SJSA1 (cell line): Measurements from ENCODE around the gene PIGS. TPM values are rescaled to one million over a fixed set of nuclear protein-coding genes. Genes with fewer than 3 reads are reported as not detected.
A peak's percentile ranks its signal among the peaks of the same experiment; 100 is the strongest.
"Not testable (repeated sequence)": the region's sequence is repeated elsewhere in the genome, so short reads cannot be mapped to it uniquely, and the experiment has no call there.

Source experiments
- DNase-seq, 2 experiments: peaks; one replicate each; pipeline ENCODE4 v3.0.0-alpha.2; 2015 to 2020; ENCODE audit warnings: low spot score in 2 of 2, low read depth in 1 of 2
- H3K27ac ChIP-seq: fragments of 250-450 bp; sonication (Bioruptor Pico); 2 replicates; pipeline ENCODE4 v1.5.1; 2020; ENCODE audit warnings: mild to moderate bottlenecking, moderate library complexity
- H3K27me3 ChIP-seq: fragments of 250-450 bp; sonication (Bioruptor Pico); replicated peaks from 2 replicates; pipeline ENCODE4 v1.5.1; 2020; ENCODE audit warnings: mild to moderate bottlenecking, moderate library complexity
- H3K36me3 ChIP-seq: fragments of 250-450 bp; sonication (Bioruptor Pico); 2 replicates; pipeline ENCODE4 v1.5.1; 2020; ENCODE audit warnings: mild to moderate bottlenecking
- H3K4me1 ChIP-seq: fragments of 250-450 bp; sonication (Bioruptor Pico); replicated peaks from 2 replicates; pipeline ENCODE4 v1.6.1; 2021; ENCODE audit warnings: mild to moderate bottlenecking
- H3K4me3 ChIP-seq: fragments of 250-450 bp; sonication (Bioruptor Pico); 2 replicates; pipeline ENCODE4 v1.5.1; 2020; ENCODE audit warnings: mild to moderate bottlenecking
- H3K9me3 ChIP-seq: fragments of 250-450 bp; sonication (Bioruptor Pico); replicated peaks from 2 replicates; pipeline ENCODE4 v1.5.1; 2020; ENCODE audit warnings: mild to moderate bottlenecking
- total RNA-seq: library from RNA; depleted of rRNA; stranded (reverse); fragments of >200 nt; shearing (Covaris generic); gene quantifications from 2 replicates; pipeline ENCODE4 v1.2.3, GENCODE V29; 2014

The PIGS gene
- total RNA-seq, 1 experiment from 2014 or later = 81.8 TPM

DNA sequence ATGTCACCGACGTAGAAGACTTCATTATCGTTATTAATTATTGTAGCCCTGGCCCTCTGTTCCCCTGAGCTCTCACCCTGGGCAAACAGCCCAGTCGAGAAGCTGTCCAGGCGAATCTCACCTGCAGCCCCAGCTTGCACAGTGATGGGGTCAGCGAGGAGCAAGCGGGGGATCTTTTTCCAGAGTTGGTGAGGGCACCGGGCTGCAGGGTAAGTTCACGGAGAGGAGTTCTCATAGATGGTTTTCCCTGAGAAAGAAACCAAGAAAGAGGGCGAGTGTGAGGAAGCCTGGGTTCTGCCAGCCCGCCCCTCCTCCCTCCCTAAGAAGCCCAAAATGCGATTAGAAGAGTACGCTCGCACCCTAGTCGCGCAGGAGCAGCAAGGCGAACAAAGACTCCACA is 27.1 kb upstream of the PIGS start:
- Histone ChIP-seq H3K9me3 (no peaks in the 10 kb centered on the region), H3K27me3 (no peaks in the 10 kb centered on the region), H3K36me3 (peaks cover 43% of the 10 kb centered on the region), H3K4me1 (peaks cover 16% of the 10 kb centered on the region), H3K27ac (peak overlapping the region; percentile 86), H3K4me3 (peak overlapping the region; percentile 56)
- DNase-seq = no peak

DNA sequence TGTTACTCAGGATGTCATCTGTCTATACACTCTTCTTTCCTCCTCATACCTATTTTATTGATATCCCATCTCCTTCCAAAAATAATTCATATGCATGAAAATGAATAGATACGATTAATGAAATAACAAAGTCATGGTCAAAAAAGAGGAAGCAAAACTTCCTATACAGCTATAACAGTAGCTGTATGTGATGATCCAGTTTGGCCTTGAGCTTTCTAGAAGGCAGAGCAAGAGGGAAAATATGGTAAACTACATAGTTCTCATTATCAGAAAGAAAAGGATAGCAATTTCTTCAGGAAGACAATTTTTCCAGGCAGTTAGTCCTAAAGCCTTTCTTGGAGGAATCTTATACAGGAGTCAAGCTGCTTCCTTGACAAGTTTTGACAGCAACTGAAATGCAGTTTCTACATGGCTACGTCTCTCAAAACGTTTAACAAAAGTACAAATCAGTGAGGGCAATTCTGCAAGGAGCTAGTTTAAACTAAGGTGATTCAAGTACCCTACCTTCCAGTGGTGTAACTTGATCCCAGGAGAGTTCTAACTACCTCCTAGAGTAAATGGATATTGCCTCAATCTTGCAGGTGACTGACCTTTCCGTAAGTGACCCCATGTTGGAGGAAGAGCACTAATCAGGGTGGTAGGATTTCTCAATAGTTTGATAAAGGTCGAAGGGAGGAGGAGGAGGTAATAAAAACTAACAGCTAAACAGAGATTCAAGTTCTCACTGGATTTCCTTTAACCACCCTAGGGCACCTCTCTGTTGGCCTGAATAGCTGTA is 26.5 kb upstream of the PIGS start:
- Histone ChIP-seq H3K27me3 (no peaks in the 10 kb centered on the region), H3K36me3 (peaks cover 49% of the 10 kb centered on the region), H3K9me3 (no peaks in the 10 kb centered on the region), H3K4me1 (peaks cover 16% of the 10 kb centered on the region), H3K4me3 (peak overlapping the region; percentile 56), H3K27ac (peak overlapping the region; percentile 86)
- DNase-seq = no peak

DNA sequence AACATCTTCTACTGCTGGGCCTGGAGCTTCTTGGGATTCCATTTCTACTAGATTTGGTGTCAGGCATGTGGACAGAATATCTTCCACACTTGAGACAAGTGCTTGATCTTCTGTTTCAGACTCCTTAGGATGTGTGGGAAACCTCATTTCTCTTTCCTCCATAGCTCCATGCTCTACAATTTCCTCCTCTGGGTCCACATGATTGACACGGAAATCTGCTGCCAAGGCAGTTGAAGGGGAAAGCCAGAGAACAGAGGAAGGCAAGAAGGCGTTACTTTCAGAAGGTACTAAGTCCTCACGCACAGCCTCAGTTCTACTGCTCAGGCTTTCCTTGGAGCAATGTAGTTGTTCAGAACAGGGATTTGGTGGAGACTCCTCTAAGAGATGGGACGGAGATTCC is 20.9 kb upstream of the PIGS start:
- H3K4me3 ChIP-seq = no peak overlapping the region
- no peaks in the 10 kb centered on the region for H3K4me1 ChIP-seq
- peaks cover 89% of the 10 kb centered on the region for H3K36me3 ChIP-seq
- DNase-seq = no peak
- no peaks in the 10 kb centered on the region for H3K27me3 ChIP-seq
- H3K9me3 ChIP-seq = no peaks in the 10 kb centered on the region
- no peak overlapping the region for H3K27ac ChIP-seq

DNA sequence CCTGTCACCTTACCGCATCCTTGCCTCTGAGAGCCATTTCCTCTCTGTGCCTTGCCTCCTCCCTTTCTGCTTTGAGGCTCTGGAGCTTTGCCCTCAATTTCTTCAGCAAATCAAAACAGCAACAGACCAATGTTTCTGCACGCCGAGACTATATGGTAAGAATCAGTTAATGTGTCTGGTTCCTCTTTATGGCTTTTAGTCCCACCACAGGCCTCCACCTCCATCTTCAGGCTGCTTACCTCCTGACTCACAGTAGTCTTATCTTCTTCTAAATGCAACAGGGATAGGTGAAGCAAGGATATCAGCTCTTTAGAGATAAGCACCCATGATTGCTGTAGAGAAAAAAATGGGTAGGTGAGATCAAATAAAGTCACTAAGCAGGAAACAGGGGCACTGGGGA is 14.5 kb upstream of the PIGS start:
- DNase-seq = no peak
- H3K4me3 ChIP-seq = no peak overlapping the region
- no peaks in the 10 kb centered on the region for H3K27me3 ChIP-seq
- no peaks in the 10 kb centered on the region for H3K9me3 ChIP-seq
- peaks cover 96% of the 10 kb centered on the region for H3K36me3 ChIP-seq
- no peaks in the 10 kb centered on the region for H3K4me1 ChIP-seq
- no peak overlapping the region for H3K27ac ChIP-seq

DNA sequence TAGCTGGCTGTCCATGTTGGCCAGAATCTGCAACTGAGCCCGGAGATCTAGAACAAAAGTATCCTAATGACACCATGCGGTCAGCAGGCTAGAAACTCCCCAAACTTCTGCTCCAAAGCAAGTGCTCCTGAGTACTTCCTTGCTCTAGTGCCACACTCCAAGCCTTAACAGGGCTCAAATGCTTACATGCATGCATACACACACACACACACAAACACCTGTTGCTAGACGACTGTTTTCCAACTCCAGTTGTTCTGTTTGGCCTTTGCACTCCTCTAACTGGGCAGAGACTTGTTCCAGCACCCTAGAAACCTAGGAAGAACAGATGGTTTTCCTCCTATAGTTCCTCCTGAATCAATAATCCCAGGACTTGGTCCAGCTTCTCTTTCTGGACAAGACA is 13.1 kb upstream of the PIGS start:
- no peak for DNase-seq
- Histone ChIP-seq H3K4me3 (no peak overlapping the region), H3K4me1 (no peaks in the 10 kb centered on the region), H3K27ac (no peak overlapping the region), H3K9me3 (no peaks in the 10 kb centered on the region), H3K36me3 (peaks cover 96% of the 10 kb centered on the region), H3K27me3 (no peaks in the 10 kb centered on the region)

DNA sequence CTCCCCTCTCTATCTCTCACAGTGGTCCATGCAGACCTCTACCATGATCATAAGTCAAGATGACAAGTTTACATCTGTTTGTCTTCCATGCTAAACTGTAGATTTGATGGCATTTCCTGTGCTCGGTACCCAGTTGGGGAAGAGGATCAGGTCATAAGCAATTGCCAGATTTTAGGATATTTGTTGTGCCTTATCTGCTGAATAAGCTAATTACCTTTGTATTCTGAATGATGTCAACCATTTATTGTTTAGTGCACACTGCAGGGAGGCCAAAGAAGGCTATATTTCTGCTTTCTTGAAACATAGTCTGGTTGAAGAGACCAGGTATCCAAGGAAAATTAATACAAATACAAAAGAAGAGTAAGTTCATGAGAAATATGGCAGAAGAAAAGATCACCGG is 11.2 kb upstream of the PIGS start:
- Histone ChIP-seq H3K36me3 (peaks cover 96% of the 10 kb centered on the region), H3K4me1 (no peaks in the 10 kb centered on the region)

DNA sequence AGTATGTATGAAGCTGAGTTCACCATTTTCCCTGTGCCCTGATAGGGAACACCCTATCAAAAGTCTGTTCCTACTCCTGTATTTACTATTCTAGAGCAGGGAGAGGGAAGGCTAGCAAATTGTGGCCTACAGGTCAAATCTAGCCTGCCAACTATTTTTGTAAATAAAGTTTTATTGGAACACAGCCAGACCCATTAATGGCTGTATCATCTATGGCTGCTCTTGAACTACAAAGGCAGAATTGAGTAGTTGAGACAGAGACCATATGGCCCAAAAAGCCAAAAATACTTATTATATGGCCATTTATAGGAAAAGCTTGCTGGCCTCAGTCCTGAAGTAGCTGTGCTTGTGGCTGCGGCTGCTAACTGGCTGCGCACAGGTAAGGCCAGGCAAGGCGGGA is 9.6 kb upstream of the PIGS start:
- H3K27ac ChIP-seq = no peak overlapping the region
- H3K4me1 ChIP-seq = peaks cover 6% of the 10 kb centered on the region; the same call in 1 of the 2 replicates
- no peaks in the 10 kb centered on the region for H3K9me3 ChIP-seq
- DNase-seq = no peak
- H3K4me3 ChIP-seq = no peak overlapping the region
- peaks cover 92% of the 10 kb centered on the region for H3K36me3 ChIP-seq
- H3K27me3 ChIP-seq = no peaks in the 10 kb centered on the region

More for the DNA sequence above, 11.2 kb upstream of the PIGS start:
- Histone ChIP-seq H3K4me3 (no peak overlapping the region), H3K27me3 (no peaks in the 10 kb centered on the region), H3K27ac (no peak overlapping the region), H3K9me3 (no peaks in the 10 kb centered on the region)
- no peak for DNase-seq

DNA sequence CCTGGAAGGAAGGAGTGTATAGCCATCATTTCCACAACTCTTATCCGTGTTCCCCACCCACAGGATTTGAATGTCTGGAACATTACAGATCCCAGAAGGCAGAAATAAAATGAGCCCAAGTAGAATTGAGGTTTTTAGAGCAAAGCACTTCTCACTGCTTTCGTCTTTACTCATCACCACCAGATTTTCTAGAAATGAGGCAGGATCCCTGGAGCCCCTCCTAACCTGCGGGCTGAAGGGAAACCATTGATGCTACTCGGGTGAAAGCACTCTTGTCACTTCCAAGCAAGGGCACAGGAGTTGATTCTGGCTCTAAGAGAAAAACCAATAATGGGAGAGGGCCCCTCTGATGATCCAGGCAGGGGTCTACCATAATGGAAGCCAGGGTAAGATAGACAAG is 8.2 kb upstream of the PIGS start:
- Histone ChIP-seq H3K4me3 (no peak overlapping the region), H3K36me3 (peaks cover 88% of the 10 kb centered on the region), H3K4me1 (peaks cover 6% of the 10 kb centered on the region; the same call in 1 of the 2 replicates), H3K27me3 (no peaks in the 10 kb centered on the region), H3K9me3 (no peaks in the 10 kb centered on the region), H3K27ac (no peak overlapping the region)
- DNase-seq = no peak

DNA sequence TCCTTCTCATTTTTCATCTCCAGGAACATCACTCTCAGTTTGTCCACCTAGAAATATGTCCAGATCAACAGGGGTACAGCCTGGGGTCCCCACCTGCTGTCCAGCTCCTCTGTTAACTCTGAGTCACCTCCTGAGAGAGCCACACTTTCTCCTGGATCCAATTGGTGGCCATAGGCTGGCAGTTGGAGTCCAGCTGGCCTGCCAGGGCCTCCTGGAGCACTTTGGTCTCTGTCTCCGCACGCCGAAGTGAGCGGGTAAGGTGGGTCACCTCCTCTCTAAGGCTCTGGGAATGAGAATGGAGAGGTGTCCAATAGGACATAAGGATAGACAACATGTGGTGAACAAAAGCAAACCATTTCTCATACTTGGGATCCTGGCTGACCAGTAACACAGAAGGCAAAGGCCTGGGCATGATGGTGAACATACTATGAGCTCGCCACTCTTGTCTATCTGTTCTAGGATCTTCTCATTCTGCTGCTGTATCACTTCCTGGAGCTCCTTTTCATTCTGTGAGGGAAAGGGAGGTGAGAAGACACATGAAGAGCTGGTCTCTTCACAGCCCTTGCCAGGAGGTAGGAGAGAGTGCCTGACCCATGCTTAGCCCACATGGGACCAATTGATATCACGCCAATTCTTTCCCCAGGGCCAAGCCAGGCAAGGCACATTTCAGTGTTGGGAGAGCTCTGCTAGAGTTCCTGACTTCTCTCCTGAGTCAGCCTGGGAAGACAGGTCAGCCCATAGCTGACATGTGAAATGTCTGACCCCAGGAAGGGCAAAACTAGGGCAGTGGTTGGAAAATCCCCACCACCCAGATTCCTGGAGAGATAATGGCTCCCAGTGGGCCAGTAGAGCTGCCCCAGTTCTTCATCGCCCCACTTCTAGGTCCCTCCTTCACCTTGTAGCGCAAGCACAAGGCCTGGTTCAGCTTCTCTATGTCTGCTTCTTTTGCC is 7.2 kb upstream of the PIGS start:
- H3K36me3 ChIP-seq = peaks cover 82% of the 10 kb centered on the region
- H3K9me3 ChIP-seq = no peaks in the 10 kb centered on the region
- H3K27me3 ChIP-seq = no peaks in the 10 kb centered on the region
- peaks cover 6% of the 10 kb centered on the region; the same call in 1 of the 2 replicates for H3K4me1 ChIP-seq
- DNase-seq = no peak
- H3K4me3 ChIP-seq = no peak overlapping the region
- no peak overlapping the region for H3K27ac ChIP-seq

DNA sequence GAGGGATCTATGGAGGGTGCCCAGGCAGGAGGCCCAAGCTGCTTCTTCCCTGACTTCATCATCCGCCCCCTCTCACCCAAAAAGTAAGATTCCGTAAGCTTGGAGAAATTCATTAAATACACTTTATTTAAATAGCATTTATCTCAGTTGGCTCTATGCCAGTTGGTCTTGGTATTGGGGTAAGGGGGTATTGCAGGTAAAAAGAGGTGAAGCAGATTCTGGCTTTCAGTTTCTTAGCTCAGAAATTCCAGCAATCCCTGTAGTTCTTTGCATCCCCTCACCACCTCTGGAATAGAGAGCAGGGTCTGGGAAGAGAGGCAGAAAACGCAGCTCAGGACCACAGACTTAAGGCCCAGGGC is 6.1 kb upstream of the PIGS start:
- Histone ChIP-seq H3K36me3 (peaks cover 71% of the 10 kb centered on the region), H3K4me1 (peaks cover 8% of the 10 kb centered on the region), H3K27ac (no peak overlapping the region), H3K27me3 (no peaks in the 10 kb centered on the region), H3K9me3 (no peaks in the 10 kb centered on the region), H3K4me3 (no peak overlapping the region)
- no peak for DNase-seq

DNA sequence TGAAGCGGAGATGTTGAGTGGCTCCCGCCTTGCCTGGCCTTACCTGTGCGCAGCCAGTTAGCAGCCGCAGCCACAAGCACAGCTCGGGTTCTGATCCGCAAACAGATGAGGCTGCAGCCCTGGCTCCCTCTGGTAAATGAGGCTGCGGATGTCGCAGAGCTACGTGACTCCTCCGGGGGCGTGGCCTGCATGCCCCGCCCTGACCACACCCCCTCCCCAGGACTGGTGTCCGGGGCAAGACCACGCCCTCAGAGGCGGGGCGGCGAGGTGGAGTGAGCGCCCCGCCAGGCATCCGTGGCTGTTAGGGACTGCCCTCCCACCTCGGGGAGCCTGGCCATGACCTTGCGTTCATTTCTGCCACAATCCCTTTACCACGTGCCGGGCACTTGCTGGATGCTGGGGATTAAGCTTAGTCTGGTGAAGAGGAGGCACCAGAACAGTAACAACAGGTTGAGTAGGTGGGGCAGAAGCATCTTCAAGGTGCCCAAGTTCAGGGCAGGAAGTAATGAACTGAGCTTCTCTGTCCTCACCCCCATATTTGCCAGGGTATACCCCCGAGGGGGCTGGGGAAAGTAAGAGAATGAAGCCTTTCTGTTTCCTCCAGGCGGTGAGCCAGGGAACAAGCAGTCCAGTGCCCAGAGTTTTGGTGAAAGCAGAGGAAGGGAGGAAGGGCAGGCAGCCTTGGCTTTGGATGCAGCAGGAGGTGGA is 5.6 kb upstream of the PIGS start, which contains the start of gene ALDOC:
ALDOC (minus strand) TSS at position 138 of the 708 bp plus-strand sequence. CDS start 1,363 bp downstream, outside the sequence.
- no peak within 1 kb of the TSS for H3K4me3 ChIP-seq
- H3K27ac ChIP-seq = no peak within 1 kb of the TSS
- peak; percentile 62 to 87 for DNase-seq
- H3K36me3 ChIP-seq = peaks cover 66% of the 10 kb centered on the region
- peaks cover 14% of the 10 kb centered on the region for H3K4me1 ChIP-seq
- no peaks in the 10 kb centered on the region for H3K27me3 ChIP-seq
- no peaks in the 10 kb centered on the region for H3K9me3 ChIP-seq

DNA sequence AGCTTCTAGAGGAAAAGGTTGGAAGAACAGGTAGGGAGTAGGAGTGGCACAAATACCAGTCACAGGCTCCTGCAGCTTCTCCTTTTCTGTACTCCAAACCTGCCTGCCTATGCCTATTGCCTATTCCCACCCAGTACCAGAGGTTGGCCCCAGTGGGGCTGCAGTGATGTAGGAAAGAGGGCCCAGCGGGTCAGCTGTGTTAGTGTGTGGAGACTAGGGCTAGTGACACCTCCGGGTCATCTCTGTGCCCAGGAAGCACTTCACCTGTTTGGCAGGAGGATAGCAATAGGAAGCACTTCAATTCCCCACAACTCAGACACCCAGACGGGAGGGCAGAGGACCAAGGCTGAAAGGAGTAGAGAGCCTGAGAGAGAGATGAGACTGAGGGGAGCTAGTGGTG is 4.7 kb upstream of the PIGS start:
- not testable (repeated sequence) for H3K27me3 ChIP-seq, H3K9me3 ChIP-seq, H3K4me3 ChIP-seq, H3K27ac ChIP-seq, DNase-seq
- Histone ChIP-seq H3K36me3 (peaks cover 62% of the 10 kb centered on the region), H3K4me1 (peaks cover 16% of the 10 kb centered on the region)

DNA sequence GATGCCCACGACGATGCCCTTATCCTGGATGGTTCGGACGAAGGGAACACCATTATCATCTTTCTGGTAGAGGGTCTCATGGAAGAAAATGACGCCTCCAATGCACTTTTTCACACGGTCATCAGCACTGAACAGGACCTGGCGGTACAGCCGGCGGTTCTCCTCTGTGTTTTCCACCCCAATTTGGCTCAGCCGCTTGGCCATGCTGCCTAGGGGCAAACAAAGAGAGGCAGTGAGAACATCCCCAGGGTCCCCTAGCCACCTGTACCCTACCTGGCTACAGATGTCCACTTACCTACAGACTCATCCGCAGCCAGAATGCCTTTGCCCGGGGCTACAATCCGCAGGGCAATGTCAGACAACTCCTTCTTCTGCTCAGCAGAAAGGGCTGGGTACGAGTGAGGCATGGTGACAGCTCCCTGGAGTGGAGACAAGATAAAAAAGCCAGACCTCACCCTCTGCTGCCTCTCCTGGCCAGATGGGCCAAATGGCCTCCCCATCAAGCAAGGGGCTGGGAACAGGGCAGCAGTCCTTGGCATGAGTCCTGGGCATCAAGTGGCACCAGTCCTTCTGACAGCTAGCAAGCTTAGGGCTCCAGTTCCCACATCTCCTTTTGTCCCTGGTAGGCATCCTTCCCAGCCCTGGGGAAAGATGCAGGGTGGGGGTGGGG is 3.9 kb upstream of the PIGS start:
- Histone ChIP-seq H3K27ac (no peak overlapping the region), H3K27me3 (no peaks in the 10 kb centered on the region)

More for the DNA sequence above, 3.9 kb upstream of the PIGS start:
- no peak for DNase-seq
- Histone ChIP-seq H3K36me3 (peaks cover 56% of the 10 kb centered on the region), H3K4me3 (no peak overlapping the region), H3K4me1 (peaks cover 16% of the 10 kb centered on the region), H3K9me3 (no peaks in the 10 kb centered on the region)
